GM10266 (cell line): ENCODE data around the gene ANGPTL4.
"Not testable (repeated sequence)": the region's sequence is repeated elsewhere in the genome, so short reads cannot be mapped to it uniquely, and the experiment has no call there.

Experiments
- DNase-seq: peaks from one replicate; pipeline ENCODE4 v3.0.0; 2012; ENCODE audit errors: extremely low spot score
- TF ChIP-seq, protein P1 (sequence below): IDR thresholded peaks from 2 replicates; pipeline ENCODE4 v1.5.1; 2012; ENCODE audit warnings: mild to moderate bottlenecking, low read depth; ENCODE audit not compliant: control insufficient read depth, insufficient read depth; ENCODE audit errors: missing control alignments

Gene ANGPTL4

DNA sequence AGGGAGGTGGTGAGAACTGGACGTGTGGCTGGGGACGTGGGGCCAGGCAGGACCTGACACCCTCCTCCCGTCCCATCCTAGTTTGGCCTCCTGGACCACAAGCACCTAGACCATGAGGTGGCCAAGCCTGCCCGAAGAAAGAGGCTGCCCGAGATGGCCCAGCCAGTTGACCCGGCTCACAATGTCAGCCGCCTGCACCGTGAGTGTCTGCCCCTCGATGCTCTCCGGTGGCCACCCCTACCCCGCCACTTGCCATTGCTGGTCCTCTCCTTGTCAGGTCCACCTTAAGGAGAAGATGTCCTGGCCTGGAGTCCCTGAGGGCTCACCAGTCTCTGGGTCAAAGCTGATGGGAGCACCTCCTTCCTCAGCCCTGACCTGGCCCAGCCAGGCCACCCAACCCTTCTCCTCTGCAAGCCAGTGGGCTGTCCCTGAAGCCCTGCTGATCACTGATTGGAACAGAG is 2.2 kb downstream of the ANGPTL4 start:
- TF ChIP-seq, protein P1, sequence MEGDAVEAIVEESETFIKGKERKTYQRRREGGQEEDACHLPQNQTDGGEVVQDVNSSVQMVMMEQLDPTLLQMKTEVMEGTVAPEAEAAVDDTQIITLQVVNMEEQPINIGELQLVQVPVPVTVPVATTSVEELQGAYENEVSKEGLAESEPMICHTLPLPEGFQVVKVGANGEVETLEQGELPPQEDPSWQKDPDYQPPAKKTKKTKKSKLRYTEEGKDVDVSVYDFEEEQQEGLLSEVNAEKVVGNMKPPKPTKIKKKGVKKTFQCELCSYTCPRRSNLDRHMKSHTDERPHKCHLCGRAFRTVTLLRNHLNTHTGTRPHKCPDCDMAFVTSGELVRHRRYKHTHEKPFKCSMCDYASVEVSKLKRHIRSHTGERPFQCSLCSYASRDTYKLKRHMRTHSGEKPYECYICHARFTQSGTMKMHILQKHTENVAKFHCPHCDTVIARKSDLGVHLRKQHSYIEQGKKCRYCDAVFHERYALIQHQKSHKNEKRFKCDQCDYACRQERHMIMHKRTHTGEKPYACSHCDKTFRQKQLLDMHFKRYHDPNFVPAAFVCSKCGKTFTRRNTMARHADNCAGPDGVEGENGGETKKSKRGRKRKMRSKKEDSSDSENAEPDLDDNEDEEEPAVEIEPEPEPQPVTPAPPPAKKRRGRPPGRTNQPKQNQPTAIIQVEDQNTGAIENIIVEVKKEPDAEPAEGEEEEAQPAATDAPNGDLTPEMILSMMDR: no peak
- peak; percentile 30 for DNase-seq

DNA sequence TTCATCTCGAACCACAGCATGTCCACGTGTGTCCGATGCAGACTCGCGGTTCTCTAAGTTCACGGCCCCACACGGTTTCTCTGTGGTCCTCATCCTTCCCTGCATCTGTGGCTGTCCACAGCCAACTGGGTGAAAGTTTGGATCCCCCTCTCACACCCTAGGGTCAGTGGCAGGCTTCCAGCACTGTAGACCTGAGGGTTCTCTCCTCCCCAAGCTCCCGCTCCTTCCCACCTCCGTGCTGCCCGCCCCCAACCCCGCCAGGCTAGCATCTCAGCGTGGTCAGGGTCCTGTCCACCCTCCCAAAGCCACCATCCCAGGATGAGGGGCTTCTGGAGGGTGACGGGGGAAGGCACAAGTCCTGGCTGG is 3.0 kb downstream of the ANGPTL4 start:
- TF ChIP-seq, protein P1: no peak
- DNase-seq: no peak

DNA sequence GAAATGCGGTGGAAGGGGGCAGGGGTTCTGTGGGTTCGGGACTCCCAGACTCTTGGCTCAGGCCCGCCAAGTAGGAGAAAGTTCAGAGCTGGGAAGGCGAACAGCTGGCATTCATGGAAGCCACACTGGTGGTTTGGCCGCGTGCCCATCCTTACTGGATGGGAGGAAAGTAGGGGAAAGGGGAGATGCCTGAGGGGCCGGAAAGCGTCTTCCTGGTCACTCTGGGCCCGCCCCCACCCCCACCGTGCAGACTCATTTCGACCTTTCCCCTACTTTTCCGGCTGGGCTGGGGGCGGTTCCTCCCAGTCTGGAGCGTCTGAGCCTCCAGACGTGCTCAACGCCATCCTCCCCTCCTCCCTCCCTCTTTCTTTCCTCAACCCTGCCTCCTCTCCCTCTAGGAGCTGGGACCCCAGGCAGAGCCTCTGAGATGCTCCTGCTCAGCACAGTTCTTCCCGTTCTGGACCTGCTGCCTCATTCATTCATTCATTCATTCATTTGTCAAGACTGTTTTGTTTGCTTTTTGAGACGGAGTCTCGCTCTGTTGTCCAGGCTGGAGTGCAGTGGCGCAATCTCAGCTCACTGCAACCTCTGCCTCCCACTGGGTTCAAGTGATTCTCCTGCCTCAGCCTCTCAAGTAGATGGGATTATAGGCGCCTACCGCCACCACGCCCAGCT is 3.5 kb downstream of the ANGPTL4 start:
- TF ChIP-seq, protein P1: no peak
- DNase-seq: no peak

DNA sequence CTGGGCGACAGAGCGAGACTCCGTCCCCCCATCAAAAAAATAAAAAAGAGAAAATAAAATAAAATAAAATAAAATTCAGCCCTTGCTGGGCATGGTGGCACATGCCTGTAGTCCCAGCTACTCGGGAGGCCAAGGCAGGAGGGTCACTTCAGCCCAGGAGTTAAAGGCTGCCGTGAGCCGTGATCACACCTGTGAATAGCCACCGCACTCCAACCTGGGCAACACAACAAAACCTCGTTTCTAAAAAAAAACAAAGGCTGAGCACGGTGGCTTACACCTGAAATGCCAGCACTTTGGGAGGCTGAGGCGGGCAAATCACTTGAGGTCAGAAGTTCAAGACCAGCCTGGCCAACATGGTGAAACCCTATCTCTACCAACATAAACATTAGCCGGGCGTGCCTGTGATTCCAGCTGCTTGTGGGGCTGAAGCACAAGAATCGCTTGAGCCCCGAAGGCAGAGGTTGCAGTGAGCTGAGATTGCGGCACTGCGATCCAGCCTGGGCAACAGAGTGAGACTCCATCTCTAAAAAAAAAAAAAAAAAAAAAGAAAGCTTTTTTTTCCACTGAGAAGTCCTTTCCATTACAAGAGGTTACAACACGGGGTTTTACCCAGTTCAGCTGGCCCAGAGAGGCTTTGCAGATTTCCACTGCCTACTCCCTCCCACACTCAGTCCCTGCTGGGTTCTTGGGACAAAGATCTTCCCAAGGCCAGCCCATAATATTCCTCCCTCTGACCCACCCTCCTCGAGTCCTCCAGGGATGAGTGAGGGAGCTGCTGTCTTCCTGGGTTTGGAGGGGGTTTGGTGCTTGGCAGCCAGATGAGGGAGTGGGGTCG is 6.4 kb downstream of the ANGPTL4 start:
- DNase-seq: no peak
- TF ChIP-seq, protein P1: no peak

DNA sequence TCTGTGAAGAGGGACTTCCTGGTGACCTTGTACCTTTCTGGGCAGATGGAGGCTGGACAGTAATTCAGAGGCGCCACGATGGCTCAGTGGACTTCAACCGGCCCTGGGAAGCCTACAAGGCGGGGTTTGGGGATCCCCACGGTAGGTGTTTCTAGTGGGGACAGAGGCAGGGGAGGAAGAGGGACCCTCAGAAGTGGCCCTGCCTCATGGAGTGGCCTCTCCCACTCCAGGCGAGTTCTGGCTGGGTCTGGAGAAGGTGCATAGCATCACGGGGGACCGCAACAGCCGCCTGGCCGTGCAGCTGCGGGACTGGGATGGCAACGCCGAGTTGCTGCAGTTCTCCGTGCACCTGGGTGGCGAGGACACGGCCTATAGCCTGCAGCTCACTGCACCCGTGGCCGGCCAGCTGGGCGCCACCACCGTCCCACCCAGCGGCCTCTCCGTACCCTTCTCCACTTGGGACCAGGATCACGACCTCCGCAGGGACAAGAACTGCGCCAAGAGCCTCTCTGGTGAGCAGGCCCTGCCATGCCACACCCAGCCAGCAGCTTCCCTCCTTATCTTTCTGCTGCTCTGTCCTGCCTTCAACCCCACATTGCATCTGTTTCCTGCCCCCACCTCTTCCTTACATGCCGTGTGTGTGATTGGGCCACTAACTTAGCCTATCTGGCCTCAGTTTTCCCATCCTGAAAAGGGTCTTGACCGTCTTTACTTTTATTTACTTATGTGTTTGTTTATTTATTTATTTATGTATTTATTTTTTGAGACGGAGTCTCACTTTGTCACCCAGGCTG is 7.3 kb downstream of the ANGPTL4 start:
- no peak for DNase-seq
- TF ChIP-seq, protein P1: no peak

DNA sequence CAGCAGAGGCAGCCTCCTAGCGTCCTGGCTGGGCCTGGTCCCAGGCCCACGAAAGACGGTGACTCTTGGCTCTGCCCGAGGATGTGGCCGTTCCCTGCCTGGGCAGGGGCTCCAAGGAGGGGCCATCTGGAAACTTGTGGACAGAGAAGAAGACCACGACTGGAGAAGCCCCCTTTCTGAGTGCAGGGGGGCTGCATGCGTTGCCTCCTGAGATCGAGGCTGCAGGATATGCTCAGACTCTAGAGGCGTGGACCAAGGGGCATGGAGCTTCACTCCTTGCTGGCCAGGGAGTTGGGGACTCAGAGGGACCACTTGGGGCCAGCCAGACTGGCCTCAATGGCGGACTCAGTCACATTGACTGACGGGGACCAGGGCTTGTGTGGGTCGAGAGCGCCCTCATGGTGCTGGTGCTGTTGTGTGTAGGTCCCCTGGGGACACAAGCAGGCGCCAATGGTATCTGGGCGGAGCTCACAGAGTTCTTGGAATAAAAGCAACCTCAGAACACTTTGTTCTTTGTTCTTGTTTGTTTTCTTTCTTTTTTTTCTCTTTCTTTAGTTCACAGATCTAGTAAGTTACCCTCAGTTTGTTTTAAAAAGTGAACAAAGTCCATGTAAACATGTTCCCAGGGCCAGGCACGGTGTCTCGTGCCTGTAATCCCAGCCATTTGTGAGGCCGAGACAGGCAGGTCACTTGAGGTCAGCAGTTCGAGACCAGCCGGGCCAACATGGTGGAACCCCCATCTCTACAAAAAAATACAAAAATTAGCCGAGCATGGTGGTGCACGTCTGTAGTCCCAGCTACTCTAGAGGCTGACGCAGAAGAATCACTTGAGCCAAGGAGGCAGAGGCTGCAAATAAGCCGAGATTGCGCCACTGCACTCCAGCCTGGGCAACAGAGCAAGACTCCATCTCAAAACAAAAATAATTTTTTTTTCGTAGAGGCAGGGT is 10.2 kb downstream of the ANGPTL4 start:
- no peak for DNase-seq
- TF ChIP-seq, protein P1: no peak

DNA sequence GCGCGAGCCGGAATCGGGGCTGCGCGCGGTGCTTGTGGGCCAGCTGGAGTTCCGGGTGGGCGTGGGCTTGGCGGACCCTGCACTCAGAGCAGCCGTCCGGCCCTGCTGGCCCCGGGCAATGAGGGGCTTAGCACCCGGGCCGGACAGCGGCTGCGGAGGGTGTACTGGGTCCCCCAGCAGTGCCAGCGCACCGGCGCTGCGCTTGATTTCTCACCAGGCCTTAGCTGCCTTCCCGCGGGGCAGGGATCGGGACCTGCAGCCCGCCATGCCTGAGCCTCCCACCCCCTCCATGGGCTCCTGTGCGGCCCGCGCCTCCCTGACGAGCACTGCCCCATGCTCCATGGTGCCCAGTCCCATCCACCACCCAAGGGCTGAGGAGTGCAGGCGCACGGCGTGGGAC is 11.8 kb downstream of the ANGPTL4 start:
- DNase-seq: not testable (repeated sequence)

DNA sequence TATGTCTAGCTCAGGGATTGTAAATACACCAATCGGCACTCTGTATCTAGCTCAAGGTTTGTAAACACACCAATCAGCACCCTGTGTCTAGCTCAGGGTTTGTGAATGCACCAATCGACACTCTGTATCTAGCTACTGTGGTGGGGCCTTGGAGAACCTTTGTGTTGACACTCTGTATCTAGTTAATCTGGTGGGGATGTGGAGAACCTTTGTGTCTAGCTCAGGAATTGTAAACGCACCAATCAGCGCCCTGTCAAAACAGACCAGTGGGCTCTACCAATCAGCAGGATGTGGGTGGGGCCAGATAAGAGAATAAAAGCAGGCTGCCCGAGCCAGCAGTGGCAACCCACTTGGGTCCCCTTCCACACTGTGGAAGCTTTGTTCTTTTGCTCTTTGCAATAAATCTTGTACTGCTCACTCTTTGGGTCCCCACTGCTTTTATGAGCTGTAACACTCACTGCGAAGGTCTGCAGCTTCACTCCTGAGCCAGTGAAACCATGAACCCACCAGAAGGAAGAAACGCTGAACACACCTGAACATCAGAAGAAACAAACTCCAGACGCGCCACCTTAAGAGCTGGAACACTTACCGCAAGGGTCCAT is 12.5 kb downstream of the ANGPTL4 start:
- DNase-seq: not testable (repeated sequence)
